HG03066 (cell line): Measurements from ENCODE around the gene TBCEL.

Experiments
- ATAC-seq: cut with Tn5 transposase; IDR thresholded peaks from one replicate; pipeline ENCODE4 v1.9.1; 2021; ENCODE audit warnings: low read depth; ENCODE audit not compliant: unreplicated experiment

TBCEL gene

DNA sequence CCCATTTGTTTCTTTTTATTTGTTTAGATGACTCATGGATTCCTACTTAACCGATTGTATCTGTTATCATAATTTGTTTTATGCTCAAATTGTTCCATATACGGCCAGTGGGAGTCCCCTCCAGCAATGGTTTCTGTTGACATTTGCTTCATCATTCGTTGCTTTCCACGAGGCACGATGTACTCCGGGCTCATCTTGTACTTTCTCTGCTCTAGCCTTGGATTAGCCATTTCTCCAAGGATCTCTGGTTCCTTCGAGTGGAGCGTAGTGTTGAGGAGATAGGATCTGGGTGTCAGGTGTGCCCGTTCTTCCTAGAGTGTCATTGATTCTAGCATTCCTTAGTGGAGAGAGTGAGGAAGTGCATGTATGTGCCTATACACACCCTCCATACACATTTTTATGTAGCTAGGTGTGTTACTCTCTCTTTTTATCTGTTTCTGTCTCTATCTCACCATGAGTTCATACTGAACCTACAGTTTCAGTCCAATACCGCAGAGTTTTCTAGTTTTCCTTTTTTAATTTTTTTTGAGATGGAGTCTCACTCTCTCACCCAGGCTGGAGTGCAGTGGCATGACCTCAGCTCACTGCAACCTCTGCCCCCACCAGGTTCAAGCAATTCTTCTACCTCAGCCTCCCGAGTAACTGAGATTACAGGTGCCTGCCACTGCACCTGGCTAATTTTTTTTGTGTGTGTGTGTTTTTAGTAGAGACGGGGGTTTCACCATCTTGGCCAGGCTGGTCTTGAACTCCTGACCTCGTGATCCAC lies 108.5 kb downstream of the TBCEL start:
- no peak for ATAC-seq

DNA sequence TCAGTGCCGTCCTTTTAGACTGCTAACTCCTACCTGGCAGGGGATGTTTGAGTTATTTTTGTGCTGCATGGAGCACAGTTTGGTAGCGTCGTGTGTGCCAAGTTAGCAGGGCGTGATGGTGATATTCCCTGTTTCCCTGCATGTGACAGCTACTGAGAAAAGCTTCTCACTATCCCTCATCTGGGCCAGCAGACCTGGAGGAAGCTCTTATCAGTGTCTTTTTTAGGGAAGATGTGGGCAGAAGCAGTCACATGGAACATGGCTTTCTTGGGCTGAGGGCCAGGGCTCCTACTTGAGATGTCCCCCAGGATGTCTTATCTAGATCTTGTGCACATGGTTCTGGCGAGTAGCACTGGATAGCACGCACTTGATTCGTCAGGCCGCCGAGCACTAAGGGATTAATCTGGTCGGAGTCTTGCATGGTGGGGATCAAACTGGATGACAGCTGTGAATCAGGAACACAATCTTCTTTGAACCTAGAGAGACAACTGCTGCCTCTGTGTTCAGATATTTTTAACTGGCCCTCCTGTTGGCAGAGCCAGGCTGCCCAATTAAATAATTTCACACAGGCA lies 110.9 kb downstream of the TBCEL start:
- ATAC-seq: no peak

- no peak for ATAC-seq
Observed at GRCh38 chr11:121137005-121137404, 113.1 kb downstream of the TBCEL start.

- no peak for ATAC-seq
Observed at GRCh38 chr11:121138259-121138658, 114.4 kb downstream of the TBCEL start.

GRCh38 chr11:121140369-121140768 lies 116.5 kb downstream of the TBCEL start:
- no peak for ATAC-seq
